PC-9 (cell line): ENCODE measurements around the gene NAPB.

Experiments
- CTCF ChIP-seq: fragments of 200-600 bp; sonication (generic); conservative IDR thresholded peaks from 2 replicates; pipeline ENCODE4 v1.6.1; 2017; ENCODE audit warnings: mixed run types, antibody characterized with exemption, mild to moderate bottlenecking, moderate library complexity
- EZH2 ChIP-seq: fragments of 200-600 bp; sonication (generic); IDR thresholded peaks from 2 replicates; pipeline ENCODE4 v1.8.0; 2017; ENCODE audit warnings: antibody characterized with exemption, low read depth

- no peak for TF ChIP-seq CTCF
- no peak for TF ChIP-seq EZH2
Observed at GRCh38 chr20:23381876-23382275, 39.4 kb downstream of the NAPB start.
